Stimulated activated CD4-positive, alpha-beta T cell treated with anti-CD3 and anti-CD28 coated beads, Interleukin-1b, Interleukin-23, amount 100 ng/mL, for 48 hours (primary cell): ENCODE data around the gene TLK1.
"Not testable (repeated sequence)": the region's sequence is repeated elsewhere in the genome, so short reads cannot be mapped to it uniquely, and the experiment has no call there.

Experiments used
- DNase-seq: peaks from one replicate; pipeline ENCODE4 v3.0.0-alpha.2; 2020

The TLK1 gene

DNA sequence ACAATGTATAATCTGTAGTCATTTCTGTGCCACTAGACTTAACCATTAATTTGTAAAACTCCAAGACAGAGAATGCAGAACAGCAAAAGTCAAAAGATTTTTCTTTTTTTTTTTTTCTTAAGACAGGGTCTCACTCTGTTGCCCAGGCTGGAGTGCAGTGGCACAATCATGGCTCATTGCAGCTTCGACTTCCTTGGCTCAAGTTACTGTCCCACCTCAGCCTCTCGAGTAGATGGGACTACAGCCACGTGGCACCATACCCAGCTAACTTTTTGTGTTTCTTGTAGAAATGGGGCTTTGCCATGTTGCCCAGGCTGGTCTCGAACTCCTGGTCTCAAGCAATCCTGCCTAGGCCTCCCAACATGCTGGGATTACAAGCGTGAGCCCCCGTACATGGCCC lies 80.1 kb downstream of the TLK1 start:
- no peak for DNase-seq

DNA sequence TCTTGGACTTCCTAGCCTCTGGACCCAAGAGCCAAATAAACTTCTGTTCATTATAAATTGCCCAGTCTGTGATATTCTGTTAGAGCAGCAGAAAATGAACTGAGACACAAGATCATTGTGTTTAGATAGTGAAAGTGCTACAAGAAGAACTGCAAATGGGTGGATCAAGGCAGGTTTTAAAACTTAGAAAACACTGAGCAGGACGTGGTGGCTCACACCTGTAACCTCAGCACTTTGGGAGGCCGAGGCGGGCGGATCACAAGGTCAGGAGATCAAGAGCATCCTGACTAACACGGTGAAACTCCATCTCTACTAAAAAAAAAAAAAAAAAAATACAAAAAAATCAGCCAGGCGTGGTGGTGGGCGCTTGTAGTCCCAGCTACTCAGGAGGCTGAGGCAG lies 84.3 kb downstream of the TLK1 start:
- DNase-seq: not testable (repeated sequence)

DNA sequence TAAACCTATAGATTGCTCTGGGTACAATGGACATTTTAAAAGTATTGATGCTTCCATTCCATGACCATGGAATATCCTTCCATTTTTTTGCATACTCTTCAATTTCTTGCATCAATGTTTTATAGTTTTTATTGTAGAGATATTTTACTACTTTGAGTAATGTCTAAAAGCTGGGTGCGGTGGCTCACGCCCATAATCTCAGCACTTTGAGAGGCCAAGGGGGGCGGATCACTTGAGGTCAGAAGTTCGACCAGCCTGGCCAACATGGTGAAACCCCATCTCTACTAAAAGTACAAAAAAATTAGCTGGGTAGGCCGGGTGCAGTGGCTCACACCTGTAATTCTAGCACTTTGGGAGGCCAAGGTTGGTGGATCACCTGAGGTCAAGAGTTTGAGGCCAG lies 88.5 kb downstream of the TLK1 start:
- DNase-seq: no peak

DNA sequence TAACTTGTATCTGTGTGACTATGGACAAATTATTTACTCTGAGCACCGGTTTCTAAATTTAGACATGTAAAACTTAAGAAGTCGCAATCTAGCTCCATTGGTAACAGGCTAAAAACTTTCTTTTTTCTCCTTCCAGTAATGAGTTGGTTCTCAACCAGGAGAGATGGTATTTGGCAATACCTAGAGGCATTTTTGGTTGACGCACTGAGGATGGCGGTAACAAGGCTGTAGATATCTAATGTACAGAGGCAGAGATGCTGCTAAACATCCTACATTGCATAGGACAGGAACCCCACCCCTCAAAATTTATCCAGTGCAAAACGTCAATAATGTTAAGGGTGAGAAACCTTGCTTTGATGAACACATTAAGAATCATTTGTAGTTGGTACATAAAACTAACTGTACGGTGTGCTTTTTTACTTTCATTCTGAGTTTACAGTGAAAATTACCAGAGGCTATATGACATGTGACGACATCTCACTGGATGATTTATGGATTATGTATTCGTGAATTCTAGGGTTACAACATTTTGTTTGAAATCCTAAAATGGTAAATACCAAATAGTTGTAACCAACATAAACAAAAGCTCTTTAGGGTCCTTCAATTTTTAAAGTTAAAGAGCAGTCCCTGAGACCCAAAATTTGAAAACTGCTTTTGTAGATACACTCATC lies 91.3 kb downstream of the TLK1 start:
- DNase-seq: no peak

DNA sequence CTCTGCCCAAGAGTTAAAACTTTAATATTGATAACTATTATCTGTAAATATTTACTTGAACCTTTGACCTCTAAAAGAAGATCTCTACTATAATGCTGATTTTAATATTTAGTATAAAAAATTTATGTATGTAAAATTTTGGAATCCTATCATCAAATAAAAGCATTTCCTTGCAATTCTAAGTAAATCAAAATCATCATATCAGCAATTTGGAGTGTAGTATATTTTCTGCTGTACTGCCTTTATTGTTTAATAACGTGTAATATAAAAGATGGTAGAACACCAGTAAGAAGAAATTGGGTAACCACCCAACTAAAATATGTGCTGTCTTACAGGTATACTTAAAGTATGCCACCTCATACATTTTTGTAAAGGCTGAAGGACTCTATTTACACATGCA lies 94.6 kb downstream of the TLK1 start:
- DNase-seq: no peak

DNA sequence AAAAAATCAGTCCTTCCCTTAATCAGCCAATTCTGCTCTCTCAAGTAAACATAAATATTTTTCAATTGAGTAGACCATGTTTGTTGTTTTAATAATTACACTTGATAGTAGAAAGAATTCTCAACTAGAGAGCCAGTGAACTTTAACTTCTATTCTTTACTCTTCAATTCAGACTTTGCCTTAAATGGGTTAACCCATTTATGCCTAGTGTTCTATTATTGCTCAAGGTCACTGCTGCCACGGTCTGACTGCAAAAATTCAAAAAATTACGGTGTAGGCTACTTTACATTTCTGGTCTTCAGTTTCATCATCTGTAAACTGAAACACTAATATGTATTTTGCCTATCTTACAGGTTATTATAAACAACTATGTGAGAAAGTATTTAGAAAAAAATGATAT lies 103.1 kb downstream of the TLK1 start:
- no peak for DNase-seq

DNA sequence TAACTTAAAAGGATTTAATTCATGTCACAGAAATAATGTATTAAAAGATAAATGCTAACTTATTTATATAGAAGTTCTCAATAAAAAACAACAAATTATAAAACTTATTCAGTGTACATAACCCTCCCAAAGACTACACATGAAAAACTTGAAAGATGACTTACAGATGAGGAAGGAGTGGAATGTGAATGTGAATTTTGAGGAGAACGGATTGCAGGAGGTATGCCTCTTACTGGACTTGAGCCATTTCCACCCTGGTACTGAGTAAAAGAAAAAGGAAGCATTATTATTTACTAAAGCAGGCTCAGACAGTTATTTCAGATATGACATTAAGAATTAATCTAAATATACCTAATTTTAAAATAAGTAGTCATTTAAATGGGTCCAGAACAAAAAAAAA lies 104.4 kb downstream of the TLK1 start:
- DNase-seq: no peak

DNA sequence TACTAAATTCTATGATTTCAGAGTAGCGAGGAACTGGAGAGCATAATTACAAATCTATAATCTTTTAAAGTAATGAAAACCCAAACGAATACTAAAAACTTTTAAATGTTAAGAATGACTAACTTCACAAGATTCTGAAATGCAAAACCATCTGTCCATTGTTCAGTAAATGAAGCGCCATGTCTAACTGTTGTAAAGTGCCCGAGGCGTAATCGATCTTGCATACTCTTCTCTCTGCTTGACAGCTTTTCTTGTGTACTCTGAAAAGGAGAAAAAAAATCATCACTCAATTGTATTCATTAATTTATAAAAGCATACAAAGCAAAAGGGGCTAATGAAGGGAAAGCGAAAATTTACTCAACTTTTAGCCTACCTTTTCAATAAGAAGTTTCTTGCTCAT lies 111.0 kb downstream of the TLK1 start:
- DNase-seq: no peak

DNA sequence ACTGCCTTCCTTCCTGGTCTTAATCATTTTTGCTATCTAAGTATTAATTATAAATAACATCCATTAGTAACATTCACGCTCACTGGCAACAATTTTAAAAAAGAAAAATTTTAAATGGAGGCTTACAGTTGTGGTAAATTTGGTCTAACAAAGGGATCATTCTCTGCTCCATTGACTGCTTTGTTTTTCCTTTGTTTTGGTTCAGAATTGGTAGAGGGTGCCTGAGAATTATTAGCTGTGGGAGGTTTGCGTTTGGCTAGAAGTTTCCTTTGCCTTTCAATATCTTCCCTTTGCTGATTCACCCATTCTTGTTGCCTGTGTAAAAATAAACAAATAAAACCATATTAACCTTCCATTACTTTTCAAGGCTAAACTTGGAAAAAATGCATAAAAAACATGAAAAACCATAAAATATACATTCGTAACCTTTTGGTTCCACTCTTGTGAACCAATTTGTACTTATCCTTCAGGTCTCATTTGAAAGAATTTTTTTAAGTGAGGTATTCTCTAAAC lies 114.6 kb downstream of the TLK1 start:
- no peak for DNase-seq

DNA sequence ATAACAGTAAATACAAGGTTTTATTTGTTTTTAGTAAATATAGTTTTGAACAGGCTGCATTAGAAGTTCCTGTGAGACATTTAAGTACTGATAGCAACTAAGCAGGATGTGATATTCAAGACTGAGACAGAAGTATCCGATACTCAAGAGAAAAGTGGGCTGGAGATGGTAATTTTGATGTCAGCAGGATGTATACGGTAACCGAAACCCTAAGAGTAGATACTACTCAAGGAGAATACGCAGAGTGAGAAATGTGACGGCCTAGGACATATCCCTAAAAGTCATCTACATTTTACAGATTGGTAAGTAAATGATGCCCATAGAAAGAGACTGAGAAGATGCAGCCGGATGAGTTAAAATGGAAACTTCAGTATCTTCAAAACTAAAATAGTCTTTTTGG lies 116.3 kb downstream of the TLK1 start:
- no peak for DNase-seq

DNA sequence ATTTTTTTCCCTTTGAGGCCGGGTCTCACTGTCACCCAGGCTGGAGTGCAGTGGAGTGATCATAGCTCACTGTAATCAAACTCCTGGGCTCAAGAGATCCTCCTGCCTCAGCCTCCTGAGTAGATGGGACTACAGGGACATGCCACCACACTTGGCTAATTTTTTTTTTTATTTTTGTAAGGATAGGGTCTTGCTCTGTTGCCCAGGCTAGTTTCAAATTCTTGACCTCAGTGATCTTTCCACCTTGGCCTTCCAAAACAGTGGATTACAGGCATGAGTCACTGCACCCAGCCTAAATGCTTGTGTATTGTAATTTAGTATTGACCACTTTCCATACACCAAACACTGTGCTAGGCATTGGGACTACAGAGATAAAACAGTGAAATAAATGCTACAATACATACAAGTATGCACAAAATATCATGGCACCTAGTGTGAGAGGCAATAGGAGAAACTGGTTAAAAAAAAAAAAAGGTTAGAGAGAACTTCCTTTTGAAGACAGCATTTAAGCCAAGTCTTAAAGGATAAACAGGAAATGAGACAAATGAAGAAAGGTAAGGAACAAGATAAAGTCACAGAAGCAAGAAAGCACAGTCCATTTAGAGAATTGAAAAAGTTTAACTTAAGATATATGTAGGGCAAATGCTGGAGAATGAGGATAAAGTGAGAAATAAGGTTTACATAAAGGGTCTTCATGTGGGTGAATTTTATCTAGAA lies 118.3 kb downstream of the TLK1 start:
- no peak for DNase-seq

DNA sequence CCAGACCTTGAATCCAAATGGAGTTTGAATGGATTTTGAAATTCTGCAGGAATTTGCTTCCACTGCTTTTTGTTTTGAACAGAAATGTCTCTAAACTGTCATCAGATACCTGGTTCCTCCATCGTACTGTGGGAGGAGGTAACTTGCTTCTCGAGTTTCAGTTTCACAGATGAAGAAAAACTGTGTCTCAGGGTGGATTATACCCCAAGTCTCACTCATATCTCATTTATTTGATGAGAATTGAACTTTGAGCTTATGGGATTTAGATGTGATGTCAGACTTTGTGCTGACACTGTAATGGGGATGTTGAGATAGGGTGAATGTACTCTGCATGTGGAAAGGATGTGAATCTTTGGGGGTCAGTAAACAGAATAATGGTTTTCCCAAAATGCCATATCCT lies 124.2 kb downstream of the TLK1 start:
- DNase-seq: no peak

DNA sequence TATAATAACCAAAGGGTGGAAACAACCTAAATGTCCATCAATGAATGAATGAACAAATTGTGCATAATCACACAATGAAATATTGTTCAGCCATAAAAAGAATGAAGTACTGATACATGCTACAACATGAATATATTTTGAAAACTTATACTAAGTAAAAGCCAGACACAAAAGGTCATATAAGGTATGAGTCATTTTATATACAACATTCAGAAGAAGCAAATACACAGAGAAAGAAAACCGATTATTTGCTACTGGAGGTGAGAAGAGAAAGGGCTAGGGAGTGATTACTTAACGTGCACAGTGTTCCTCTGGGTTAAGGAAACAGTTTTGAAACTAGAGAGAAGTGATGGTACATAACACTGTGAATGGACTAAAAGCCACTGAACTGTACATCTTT lies 126.4 kb downstream of the TLK1 start:
- no peak for DNase-seq

DNA sequence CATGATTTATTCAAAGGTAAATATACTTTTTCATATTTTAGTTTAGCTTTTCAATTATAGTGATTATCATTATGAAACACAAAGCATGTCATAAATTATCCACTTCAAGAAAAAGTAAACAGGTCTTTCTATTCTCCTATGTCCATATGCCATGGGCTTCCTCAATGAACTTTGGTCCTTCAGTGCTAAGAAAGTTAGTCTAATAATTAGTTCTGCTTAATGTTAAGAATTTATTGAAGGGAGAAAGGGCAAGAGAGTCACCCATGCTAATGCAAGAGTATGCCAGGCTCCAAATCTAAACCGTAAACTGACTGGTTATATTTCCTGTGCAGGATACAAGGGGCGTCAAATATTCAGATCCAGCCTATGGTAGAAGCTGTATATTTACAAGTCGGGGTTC lies 135.5 kb downstream of the TLK1 start:
- DNase-seq: no peak

DNA sequence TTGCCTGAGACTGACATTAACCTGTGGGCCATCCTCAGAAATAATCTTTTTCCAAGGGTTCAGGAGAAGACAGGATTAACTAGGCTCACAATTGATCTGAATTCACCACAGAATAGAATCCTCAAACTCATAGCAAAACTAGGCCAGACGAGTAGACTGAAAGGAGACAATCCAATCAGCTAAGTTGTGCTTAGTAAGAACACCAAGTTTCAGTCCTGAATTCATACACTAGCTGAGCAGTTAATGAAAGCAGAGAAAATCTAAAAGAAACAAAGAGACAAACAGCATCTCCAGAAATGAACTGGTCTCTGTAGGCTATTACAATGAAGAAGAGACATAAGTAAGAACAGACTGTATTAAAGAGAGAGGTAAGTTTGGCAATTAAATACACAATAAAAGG lies 142.2 kb downstream of the TLK1 start:
- no peak for DNase-seq

DNA sequence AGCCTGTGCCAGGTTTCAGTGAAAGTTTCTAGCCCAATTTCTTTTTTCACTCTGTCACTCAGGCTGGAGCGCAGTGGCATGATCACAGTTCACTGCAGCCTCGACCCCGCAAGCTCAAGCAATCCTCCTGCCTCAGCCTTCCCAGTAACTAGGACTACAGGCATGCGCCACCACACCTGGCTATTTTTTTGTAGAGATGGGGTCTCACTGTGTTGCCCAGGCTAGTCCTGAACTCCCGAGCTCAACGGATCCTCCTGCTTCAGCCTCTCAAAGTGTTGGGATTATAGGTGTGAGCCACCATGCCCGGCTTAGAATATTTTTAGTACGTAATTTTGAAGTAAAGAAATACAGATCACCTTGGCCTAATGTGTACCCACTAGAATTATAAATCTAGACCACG lies 144.6 kb downstream of the TLK1 start:
- no peak for DNase-seq

DNA sequence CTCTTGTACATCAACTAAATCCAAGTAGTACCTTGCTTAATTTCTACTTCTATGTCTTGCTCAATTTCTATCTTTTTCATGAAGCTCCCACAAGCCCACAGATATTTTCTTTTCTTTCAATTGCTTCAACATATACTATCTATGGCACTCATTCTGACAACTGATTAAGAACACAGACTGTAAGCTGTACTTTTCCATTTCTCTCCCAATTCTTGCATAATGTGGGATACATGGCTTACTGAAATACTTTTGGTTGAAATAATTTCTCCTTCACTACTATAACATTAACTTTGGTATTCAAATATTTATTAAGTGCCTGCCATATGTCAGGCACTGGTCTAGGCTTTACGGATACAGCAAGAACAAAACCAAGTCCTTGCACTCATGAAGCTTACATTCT lies 146.8 kb downstream of the TLK1 start:
- DNase-seq: no peak

DNA sequence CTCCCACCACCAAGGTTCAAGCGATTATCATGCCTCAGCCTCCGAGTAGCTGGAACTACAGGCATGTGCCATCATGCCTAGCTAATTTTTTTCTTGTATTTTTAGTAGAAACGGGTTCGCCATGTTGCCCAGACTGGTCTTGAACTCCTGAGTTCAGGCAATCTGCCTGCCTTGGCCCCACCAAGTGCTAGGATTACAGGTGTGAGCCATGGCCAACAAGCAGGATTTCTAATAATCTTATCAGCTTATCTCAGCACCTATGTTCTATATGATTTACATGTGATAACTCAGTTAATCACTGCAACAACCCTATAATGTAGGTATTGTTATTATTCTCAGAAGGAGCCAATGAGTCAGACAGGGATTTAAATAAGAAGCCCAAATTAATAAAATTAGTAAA lies 151.3 kb downstream of the TLK1 start:
- DNase-seq: no peak

DNA sequence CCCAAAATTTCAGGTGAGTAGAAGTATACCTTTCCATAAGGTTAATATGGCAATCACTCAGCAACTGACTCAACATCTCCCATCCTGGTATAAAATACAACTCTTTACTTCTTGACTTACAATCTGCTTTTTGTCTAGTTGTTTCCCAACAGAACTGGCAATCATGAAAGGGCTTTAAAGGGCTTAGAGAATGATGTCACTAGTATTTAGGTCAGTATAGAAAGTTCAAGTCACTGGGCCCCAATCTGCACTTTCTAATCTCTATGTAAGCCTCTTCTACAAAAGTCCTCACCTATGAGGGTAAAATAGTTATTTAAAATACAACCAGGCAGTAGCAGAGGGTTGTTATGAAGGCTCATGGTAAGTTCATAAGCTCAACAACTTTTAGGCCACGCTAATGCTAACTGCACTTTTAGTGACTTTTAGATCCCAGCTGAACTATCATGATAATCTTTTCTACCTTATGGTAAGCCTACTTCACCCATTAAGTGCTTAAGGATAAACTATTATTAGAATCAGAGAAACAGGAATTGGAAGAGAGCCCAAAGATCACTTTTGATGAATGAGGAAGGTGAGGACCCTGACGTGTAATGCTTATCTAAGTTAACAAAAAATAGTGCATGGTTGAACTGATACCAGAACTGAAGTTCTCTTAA lies 152.0 kb downstream of the TLK1 start:
- DNase-seq: no peak

DNA sequence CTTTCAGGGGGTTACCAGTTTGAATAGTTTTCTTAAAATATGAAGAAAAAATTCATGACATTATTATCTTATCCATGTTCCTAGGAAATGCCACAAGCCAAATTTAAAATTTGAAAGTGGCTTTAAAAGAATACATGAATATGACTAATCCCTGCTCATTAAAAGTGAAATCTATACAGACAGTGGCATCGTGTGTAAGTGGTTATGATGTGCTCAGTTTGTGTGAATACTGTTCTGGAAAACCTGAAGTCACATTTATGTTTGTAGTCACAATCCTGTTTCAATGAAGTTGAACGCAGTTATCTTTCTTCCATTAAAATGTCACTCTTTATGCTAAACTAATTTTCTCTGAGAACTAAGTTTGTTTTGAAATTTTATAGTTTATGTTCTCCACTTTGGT lies 155.9 kb downstream of the TLK1 start:
- DNase-seq: no peak

DNA sequence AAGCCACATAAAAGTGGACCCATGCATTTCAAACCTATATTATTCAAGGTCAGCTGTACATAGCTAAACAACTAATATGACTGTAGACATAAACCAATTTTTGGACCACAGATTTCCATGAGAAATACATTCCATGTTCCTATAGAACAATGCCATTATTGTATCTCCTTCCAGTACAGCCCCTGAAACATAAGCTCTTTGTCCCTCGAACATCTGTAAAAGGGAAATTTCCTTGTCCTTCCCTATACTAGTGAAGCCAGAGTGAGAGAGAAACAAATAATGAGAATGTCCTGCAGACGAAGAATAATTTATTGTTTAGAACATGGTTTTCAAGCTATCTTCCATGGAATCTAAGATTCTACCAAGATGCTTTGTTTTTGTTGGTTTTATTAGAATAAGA lies 156.3 kb downstream of the TLK1 start:
- DNase-seq: no peak

DNA sequence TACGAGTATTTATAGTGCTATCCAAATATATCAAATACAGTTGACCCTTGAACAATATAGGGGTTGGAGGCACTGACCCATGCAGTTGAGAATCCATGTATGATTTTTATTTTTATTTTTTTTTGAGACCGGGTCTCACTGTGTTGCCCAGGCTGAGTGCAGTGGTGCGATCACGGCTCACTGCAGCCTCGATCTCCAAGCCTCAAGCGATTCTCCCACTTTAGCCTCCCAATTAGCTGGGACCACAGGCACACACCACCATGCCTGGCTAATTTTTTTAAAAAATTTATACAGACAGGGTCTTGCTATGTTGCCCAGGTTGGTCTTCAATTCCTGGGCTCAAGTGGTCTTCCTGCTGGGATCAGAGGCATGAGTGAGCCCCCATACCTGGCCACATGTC lies 161.0 kb downstream of the TLK1 start:
- DNase-seq: no peak

DNA sequence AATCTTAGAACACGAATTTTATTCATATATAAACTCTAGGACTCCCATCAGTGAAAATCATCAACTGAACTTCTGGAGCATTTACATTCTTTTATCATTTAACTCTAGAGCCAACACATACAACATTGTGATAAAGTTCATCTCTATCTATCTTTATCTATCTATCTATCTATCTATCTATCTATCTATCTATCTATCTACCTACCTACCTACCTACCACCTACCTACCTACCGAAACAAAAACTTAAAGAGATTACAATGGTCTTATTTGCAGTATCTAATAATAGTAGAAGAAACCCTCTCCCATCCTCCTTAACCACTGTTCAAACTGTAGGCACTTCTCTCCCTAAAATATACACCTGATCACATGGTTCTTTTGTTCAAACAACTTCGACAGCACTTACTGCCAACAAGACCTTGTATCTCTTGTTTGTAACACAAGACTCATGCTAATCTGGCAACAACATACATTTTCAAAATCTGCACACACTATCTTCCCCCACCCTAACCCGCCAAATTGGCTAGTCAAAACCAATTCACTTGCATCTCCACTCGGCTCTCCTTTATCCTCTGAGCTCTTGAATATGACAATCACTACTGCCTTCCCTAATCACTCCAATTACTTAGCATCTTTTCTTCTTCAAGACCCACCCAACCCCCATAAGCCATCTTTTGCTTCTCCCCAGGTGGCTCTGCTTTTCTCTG lies 162.6 kb downstream of the TLK1 start:
- DNase-seq: no peak

DNA sequence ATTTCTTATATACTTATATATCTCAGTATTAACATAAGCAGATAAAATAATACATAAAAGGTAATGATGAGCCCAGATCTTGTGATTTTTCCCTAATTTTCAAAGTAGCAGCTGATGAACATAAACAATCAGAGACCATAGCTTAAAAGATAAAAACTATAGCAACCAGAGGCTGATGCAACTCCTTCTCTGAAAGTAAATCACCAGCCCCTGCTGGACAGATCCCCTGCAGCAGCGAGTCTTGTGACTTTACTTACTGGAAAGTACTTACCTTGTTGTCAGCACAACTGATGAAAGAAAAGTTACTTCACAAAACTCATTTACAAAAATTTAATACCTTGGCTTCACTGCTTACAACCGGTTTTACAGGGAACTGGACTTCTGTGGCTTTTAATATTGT lies 164.4 kb downstream of the TLK1 start:
- no peak for DNase-seq
